Loucy (cell line): ENCODE data around the gene CD3G.

Experiments
- H2AFZ ChIP-seq: fragments of 200-600 bp; sonication (generic); 2 replicates; pipeline ENCODE4 v1.6.0; 2016; ENCODE audit warnings: antibody characterized with exemption, mild to moderate bottlenecking, low read length, moderate library complexity
- H3F3A ChIP-seq: fragments of 200-600 bp; 2 replicates; pipeline ENCODE4 v1.6.0; 2016; ENCODE audit warnings: antibody characterized with exemption, low read depth, mild to moderate bottlenecking
- H3K27me3 ChIP-seq: fragments of 200-600 bp; sonication (generic); 2 replicates; pipeline ENCODE4 v1.6.1; 2014; ENCODE audit warnings: low read length, mild to moderate bottlenecking; ENCODE audit not compliant: insufficient read depth, poor library complexity, severe bottlenecking
- H3K36me3 ChIP-seq: fragments of 200-600 bp; sonication (generic); 2 replicates; pipeline ENCODE4 v1.6.1; 2016; ENCODE audit warnings: low read length; ENCODE audit not compliant: insufficient read depth
- H3K4me1 ChIP-seq: fragments of 200-600 bp; sonication (generic); 2 replicates; pipeline ENCODE4 v1.5.1; 2014; ENCODE audit warnings: low read length, mild to moderate bottlenecking; ENCODE audit not compliant: insufficient read depth, poor library complexity, severe bottlenecking
- H3K4me2 ChIP-seq: fragments of 200-600 bp; sonication (generic); 2 replicates; pipeline ENCODE4 v1.6.0; 2014; ENCODE audit warnings: antibody characterized with exemption, low read length, low read depth, mild to moderate bottlenecking; ENCODE audit not compliant: poor library complexity, severe bottlenecking
- H3K4me3 ChIP-seq: fragments of 200-600 bp; sonication (generic); 2 replicates; pipeline ENCODE4 v1.5.1; 2014; ENCODE audit warnings: low read length, mild to moderate bottlenecking, mixed read lengths; ENCODE audit not compliant: poor library complexity, severe bottlenecking
- H3K79me2 ChIP-seq: fragments of 200-600 bp; sonication (generic); 2 replicates; pipeline ENCODE4 v1.6.1; 2014; ENCODE audit warnings: low read length; ENCODE audit not compliant: insufficient read depth
- H3K9ac ChIP-seq: fragments of 200-600 bp; sonication (generic); 2 replicates; pipeline ENCODE4 v1.6.0; 2014; ENCODE audit warnings: mild to moderate bottlenecking, low read depth, low read length, moderate library complexity; ENCODE audit not compliant: poor library complexity, severe bottlenecking
- H3K9me2 ChIP-seq: fragments of 200-600 bp; sonication (generic); replicated peaks from 2 replicates; pipeline ENCODE4 v1.6.1; 2016; ENCODE audit warnings: low read depth, low read length, mixed read lengths
- H3K9me3 ChIP-seq: fragments of 200-600 bp; sonication (generic); 2 replicates; pipeline ENCODE4 v1.6.1; 2014; ENCODE audit warnings: mild to moderate bottlenecking, antibody characterized with exemption, low read length, low read depth; ENCODE audit not compliant: insufficient read depth
- H4K20me1 ChIP-seq: fragments of 200-600 bp; sonication (generic); 2 replicates; pipeline ENCODE4 v1.6.0; 2014; ENCODE audit warnings: antibody characterized with exemption, low read length, mild to moderate bottlenecking; ENCODE audit not compliant: insufficient read depth, poor library complexity, severe bottlenecking
- EZH2phosphoT487 ChIP-seq: fragments of 200-600 bp; IDR thresholded peaks from 2 replicates; pipeline ENCODE4 v1.6.1; 2018; ENCODE audit warnings: antibody characterized with exemption, mild to moderate bottlenecking, moderate library complexity, borderline replicate concordance
- TF ChIP-seq, protein P1 (sequence below): fragments of 200-600 bp; sonication (generic); conservative IDR thresholded peaks from 2 replicates; pipeline ENCODE4 v1.5.1; 2014; ENCODE audit warnings: mild to moderate bottlenecking, antibody characterized with exemption, low read length

Gene CD3G

DNA sequence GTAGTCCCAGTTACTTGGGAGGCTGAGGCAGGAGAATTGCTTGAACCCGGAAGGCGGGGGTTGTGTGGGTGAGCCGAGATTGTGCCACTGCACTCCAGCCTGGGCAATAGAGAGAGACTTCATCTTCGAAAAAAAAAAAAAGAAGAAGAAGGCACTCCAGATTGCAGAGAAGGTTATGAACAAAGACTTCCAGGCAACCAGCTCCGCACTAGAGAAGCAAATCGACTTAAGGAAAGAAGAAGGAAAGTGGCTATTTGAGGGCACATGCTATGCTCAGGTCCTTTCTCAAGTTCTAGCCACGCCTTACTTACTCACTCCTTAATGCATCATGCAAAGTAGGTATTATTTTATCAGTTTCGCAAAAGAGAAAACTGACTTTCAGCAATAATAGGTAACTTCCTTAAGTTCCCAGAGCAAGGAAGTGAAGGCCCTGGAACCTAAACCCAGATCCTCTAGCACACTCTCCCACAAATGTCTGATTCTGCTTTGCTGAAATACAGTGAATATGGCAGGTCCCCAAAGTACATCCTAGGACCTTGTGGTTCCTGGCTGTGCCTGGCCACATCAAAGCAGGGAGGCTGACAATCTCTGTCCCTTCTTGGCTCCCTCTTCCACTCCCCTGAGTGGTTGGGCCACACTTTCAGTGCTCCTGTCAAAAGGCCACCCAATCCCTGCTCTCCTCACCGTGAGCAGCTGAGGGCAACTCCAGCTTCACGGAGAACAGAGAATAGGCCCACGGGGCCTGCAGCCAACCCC, 25.4 kb upstream of the CD3G start:
- H4K20me1 ChIP-seq: no peaks in the 10 kb centered on the region
- no peak overlapping the region for H2AFZ ChIP-seq
- H3K79me2 ChIP-seq: no peaks in the 10 kb centered on the region
- no peaks in the 10 kb centered on the region for H3K27me3 ChIP-seq
- H3K4me1 ChIP-seq: peaks cover 64% of the 10 kb centered on the region
- no peaks in the 10 kb centered on the region for H3K9me3 ChIP-seq
- no peak overlapping the region for H3K9ac ChIP-seq
- no peak overlapping the region for H3K4me3 ChIP-seq
- H3K4me2 ChIP-seq: peak overlapping the region; percentile 41
- TF ChIP-seq, protein P1, sequence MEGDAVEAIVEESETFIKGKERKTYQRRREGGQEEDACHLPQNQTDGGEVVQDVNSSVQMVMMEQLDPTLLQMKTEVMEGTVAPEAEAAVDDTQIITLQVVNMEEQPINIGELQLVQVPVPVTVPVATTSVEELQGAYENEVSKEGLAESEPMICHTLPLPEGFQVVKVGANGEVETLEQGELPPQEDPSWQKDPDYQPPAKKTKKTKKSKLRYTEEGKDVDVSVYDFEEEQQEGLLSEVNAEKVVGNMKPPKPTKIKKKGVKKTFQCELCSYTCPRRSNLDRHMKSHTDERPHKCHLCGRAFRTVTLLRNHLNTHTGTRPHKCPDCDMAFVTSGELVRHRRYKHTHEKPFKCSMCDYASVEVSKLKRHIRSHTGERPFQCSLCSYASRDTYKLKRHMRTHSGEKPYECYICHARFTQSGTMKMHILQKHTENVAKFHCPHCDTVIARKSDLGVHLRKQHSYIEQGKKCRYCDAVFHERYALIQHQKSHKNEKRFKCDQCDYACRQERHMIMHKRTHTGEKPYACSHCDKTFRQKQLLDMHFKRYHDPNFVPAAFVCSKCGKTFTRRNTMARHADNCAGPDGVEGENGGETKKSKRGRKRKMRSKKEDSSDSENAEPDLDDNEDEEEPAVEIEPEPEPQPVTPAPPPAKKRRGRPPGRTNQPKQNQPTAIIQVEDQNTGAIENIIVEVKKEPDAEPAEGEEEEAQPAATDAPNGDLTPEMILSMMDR: no peak
- TF ChIP-seq EZH2phosphoT487: no peak
- no peaks in the 10 kb centered on the region for H3K9me2 ChIP-seq
- H3K36me3 ChIP-seq: peaks cover 13% of the 10 kb centered on the region
- H3F3A ChIP-seq: peaks cover 10% of the 10 kb centered on the region

DNA sequence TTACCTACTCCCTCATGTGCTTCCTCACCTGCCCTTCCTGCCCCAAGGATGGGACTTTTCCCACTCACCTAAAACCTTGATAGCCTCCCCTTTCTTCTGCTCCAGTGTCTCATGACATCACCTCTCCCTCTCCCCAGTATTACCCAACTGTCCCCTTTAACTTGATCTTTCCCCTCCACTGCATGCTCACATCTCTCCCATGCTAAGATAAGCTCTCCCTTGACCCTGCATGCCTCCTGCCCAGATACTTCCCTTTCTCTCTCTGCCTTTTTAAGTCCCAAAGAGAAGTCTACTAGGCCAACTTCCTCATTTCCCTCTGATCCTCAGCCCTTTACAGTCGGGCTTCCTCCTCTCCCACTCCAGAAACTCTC, 24.8 kb upstream of the CD3G start:
- H3K27me3 ChIP-seq: no peaks in the 10 kb centered on the region
- H4K20me1 ChIP-seq: no peaks in the 10 kb centered on the region
- H2AFZ ChIP-seq: no peak overlapping the region
- H3K4me3 ChIP-seq: no peak overlapping the region
- H3K4me1 ChIP-seq: peaks cover 59% of the 10 kb centered on the region
- H3K4me2 ChIP-seq: peak overlapping the region; percentile 41
- no peaks in the 10 kb centered on the region for H3K9me3 ChIP-seq
- H3K9ac ChIP-seq: no peak overlapping the region
- H3K79me2 ChIP-seq: no peaks in the 10 kb centered on the region
- H3K9me2 ChIP-seq: no peaks in the 10 kb centered on the region
- H3F3A ChIP-seq: peaks cover 10% of the 10 kb centered on the region
- no peak for TF ChIP-seq EZH2phosphoT487
- TF ChIP-seq, protein P1: no peak
- H3K36me3 ChIP-seq: peaks cover 7% of the 10 kb centered on the region

DNA sequence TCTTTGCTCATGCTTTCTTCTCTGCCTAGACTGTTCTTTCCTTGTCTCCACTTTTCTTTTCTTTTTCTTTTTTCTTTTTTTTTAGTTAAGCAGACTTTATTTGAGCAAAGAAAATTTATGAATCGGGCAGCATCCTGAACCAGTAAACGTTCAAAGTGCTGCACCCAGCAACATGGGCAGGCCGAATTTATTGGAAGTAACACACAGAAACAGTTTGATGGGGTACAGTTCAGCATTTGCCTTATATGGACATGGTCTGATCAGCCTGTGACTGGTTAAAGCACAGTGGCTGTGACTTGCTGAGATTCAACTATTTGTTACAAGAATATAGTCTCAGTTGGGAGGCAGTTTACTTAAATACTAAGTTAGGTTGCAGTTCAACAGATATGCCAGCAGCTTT, 23.6 kb upstream of the CD3G start:
- H4K20me1 ChIP-seq: no peaks in the 10 kb centered on the region
- H3K9me2 ChIP-seq: no peaks in the 10 kb centered on the region
- H3K4me3 ChIP-seq: no peak overlapping the region
- H2AFZ ChIP-seq: no peak overlapping the region
- H3F3A ChIP-seq: peaks cover 10% of the 10 kb centered on the region
- no peak overlapping the region for H3K9ac ChIP-seq
- no peaks in the 10 kb centered on the region for H3K79me2 ChIP-seq
- H3K27me3 ChIP-seq: no peaks in the 10 kb centered on the region
- TF ChIP-seq, protein P1: no peak
- TF ChIP-seq EZH2phosphoT487: no peak
- peaks cover 49% of the 10 kb centered on the region for H3K4me1 ChIP-seq
- H3K36me3 ChIP-seq: no peaks in the 10 kb centered on the region
- no peaks in the 10 kb centered on the region for H3K9me3 ChIP-seq
- no peak overlapping the region for H3K4me2 ChIP-seq
